Sigmoid colon (tissue), 7 donors: Measurements from ENCODE around the gene ZNF366. TPM values are rescaled to one million over a fixed set of nuclear protein-coding genes. Genes with fewer than 3 reads are reported as not detected.

Experiments used
- DNase-seq: peaks from one replicate; pipeline ENCODE4 v3.0.0-alpha.2; 2019
- H3K27ac ChIP-seq, 4 donors: fragments of 200-600 bp; sonication (generic); one replicate each; pipeline ENCODE4 v1.5.1; 2016 to 2019; ENCODE audit warnings: mild to moderate bottlenecking in 1 of 4
- H3K27me3 ChIP-seq, 3 donors: fragments of 200-600 bp; sonication (generic); one replicate each; pipeline ENCODE4 v1.5.1; 2019; ENCODE audit warnings: mild to moderate bottlenecking in 1 of 3
- H3K36me3 ChIP-seq, 4 donors: fragments of 200-600 bp; sonication (generic); one replicate each; pipeline ENCODE4 v1.5.1; 2016 to 2019
- H3K4me1 ChIP-seq, 4 donors: fragments of 200-600 bp; sonication (generic); one replicate each; pipeline ENCODE4 v1.5.1; 2017 to 2019
- H3K4me3 ChIP-seq, 4 donors: fragments of 200-600 bp; sonication (generic); one replicate each; pipeline ENCODE4 v1.5.1; 2017 to 2019; ENCODE audit warnings: mild to moderate bottlenecking in 2 of 4, moderate library complexity in 1 of 4
- H3K9me3 ChIP-seq, 4 donors: fragments of 200-600 bp in 3 of 4; sonication (generic) in 3 of 4; one replicate each; pipeline versions ENCODE4 v1.5.1 to v1.6.1; 2013 to 2019
- CTCF ChIP-seq, 4 experiments: fragments of 450-650 bp in 3 of 4; fragments of 200-600 bp in 1 of 4; IDR thresholded peaks; one replicate each; pipeline ENCODE4 v1.5.1; 2016 to 2019; ENCODE audit warnings: antibody characterized with exemption in 4 of 4, mild to moderate bottlenecking in 3 of 4, moderate library complexity in 2 of 4
- EP300 ChIP-seq, 4 donors: sonication (generic); formaldehyde crosslinking; IDR thresholded peaks; one replicate each; pipeline ENCODE4 v1.6.1; 2017; ENCODE audit warnings: antibody characterized with exemption in 4 of 4
- POLR2A ChIP-seq, 2 donors: fragments of 450-650 bp; IDR thresholded peaks; one replicate each; pipeline ENCODE4 v1.6.1; 2016; ENCODE audit warnings: antibody characterized with exemption in 2 of 2, mild to moderate bottlenecking in 2 of 2, moderate library complexity in 2 of 2
- POLR2AphosphoS5 ChIP-seq, 4 donors: sonication (generic); formaldehyde crosslinking; IDR thresholded peaks; one replicate each; pipeline ENCODE4 v1.6.1; 2017; ENCODE audit warnings: antibody characterized with exemption in 4 of 4
- WGBS, 2 donors: extraction: QIAGEN DNeasy Blood & Tissue Kit; methylation state at CpG; one replicate each; pipeline ENCODE4 v1.1.7; 2013; 5-methylcytosine and 5-hydroxymethylcytosine counted together
- intact Hi-C: fragments of 100-400 bp; cut with DNase I; formaldehyde crosslinking; loops from one replicate; pipeline ENCODE4 v1.15.1; 2023
- polyA plus RNA-seq, 3 donors: library from polyadenylated mRNA; stranded (reverse); fragments of 200-250 nt; gene quantifications; one replicate each; pipeline ENCODE4 v1.2.3, GENCODE V29; 2013
- total RNA-seq, 4 donors: library from RNA; depleted of rRNA; stranded (reverse); fragments of >200 nt; gene quantifications; one replicate each; pipeline ENCODE4 v1.1.0, GENCODE V29; 2016
- donor health status: healthy with polysubstance abuse.
- donor health status: Bipolar disorder and iron deficiency.
- donor health status: healthy.

Gene ZNF366
- total and polyA plus RNA-seq, 7 donors = 0.46 to 3.9 (median 1.8) TPM

- no peak overlapping the region for H3K4me3 ChIP-seq
- intact Hi-C loops = no loop called here
- H3K9me3 ChIP-seq = no peaks in the 10 kb centered on the region
- 89 to 91% methylated on average over 5 of the region's 5 CpGs for WGBS, 2 donors
- no peaks in the 10 kb centered on the region for H3K27me3 ChIP-seq
- DNase-seq = no peak
- peaks cover 0 to under 1% (median 0%) of the 10 kb centered on the region in 4 donors for H3K4me1 ChIP-seq
- H3K27ac ChIP-seq = no peak overlapping the region
- H3K36me3 ChIP-seq = no peaks in the 10 kb centered on the region
- no peak for TF ChIP-seq POLR2AphosphoS5 (IDR thresholded peaks at IDR 0.05)
- TF ChIP-seq CTCF (IDR thresholded peaks at IDR 0.05) = no peak
- no peak for TF ChIP-seq POLR2A (IDR thresholded peaks at IDR 0.05)
- TF ChIP-seq EP300 (IDR thresholded peaks at IDR 0.05) = no peak
Measured at GRCh38 chr5:72415616-72416325, 91.4 kb downstream of the ZNF366 start.

- no peak for DNase-seq
- intact Hi-C loops = no loop called here
- no peaks in the 10 kb centered on the region for H3K27me3 ChIP-seq
- 77 to 90% methylated on average over 4 of the region's 4 CpGs for WGBS, 2 donors
- TF ChIP-seq CTCF (IDR thresholded peaks at IDR 0.05) (no peak), POLR2A (IDR thresholded peaks at IDR 0.05) (no peak), POLR2AphosphoS5 (IDR thresholded peaks at IDR 0.05) (no peak), EP300 (IDR thresholded peaks at IDR 0.05) (no peak)
- no peaks in the 10 kb centered on the region for H3K36me3 ChIP-seq
- no peak overlapping the region for H3K4me3 ChIP-seq
- no peaks in the 10 kb centered on the region for H3K9me3 ChIP-seq
- no peak overlapping the region for H3K27ac ChIP-seq
- peaks cover 0 to 4% (median 0%) of the 10 kb centered on the region in 4 donors for H3K4me1 ChIP-seq
Measured at GRCh38 chr5:72412283-72413055, 94.7 kb downstream of the ZNF366 start.

GRCh38 chr5:72410688-72411295 lies 96.4 kb downstream of the ZNF366 start:
- TF ChIP-seq POLR2A (IDR thresholded peaks at IDR 0.05) (no peak), EP300 (IDR thresholded peaks at IDR 0.05) (no peak), POLR2AphosphoS5 (IDR thresholded peaks at IDR 0.05) (no peak), CTCF (IDR thresholded peaks at IDR 0.05) (no peak)
- peaks cover 0 to 4% (median 0%) of the 10 kb centered on the region in 4 donors for H3K4me1 ChIP-seq
- no peaks in the 10 kb centered on the region for H3K27me3 ChIP-seq
- DNase-seq = no peak
- no peaks in the 10 kb centered on the region for H3K9me3 ChIP-seq
- no peaks in the 10 kb centered on the region for H3K36me3 ChIP-seq
- H3K4me3 ChIP-seq = no peak overlapping the region
- intact Hi-C loops = no loop called here
- H3K27ac ChIP-seq = no peak overlapping the region
- 78 to 84% methylated on average over 4 of the region's 4 CpGs for WGBS, 2 donors

GRCh38 chr5:72408603-72409002 lies 98.6 kb downstream of the ZNF366 start:
- no peak for DNase-seq
- Histone ChIP-seq H3K27ac (no peak overlapping the region), H3K27me3 (no peaks in the 10 kb centered on the region), H3K36me3 (no peaks in the 10 kb centered on the region), H3K4me3 (no peak overlapping the region), H3K9me3 (no peaks in the 10 kb centered on the region), H3K4me1 (peaks cover 0 to 4% (median 0%) of the 10 kb centered on the region in 4 donors)
- 63 to 79% methylated on average over 4 of the region's 4 CpGs for WGBS, 2 donors
- intact Hi-C loops = no loop called here
- no peak for TF ChIP-seq POLR2A (IDR thresholded peaks at IDR 0.05)
- TF ChIP-seq EP300 (IDR thresholded peaks at IDR 0.05) = no peak
- TF ChIP-seq POLR2AphosphoS5 (IDR thresholded peaks at IDR 0.05) = no peak
- TF ChIP-seq CTCF (IDR thresholded peaks at IDR 0.05) = no peak
